HG02588 (cell line): Measurements from ENCODE around the gene PTCRA.
"Not testable (repeated sequence)": the region's sequence is repeated elsewhere in the genome, so short reads cannot be mapped to it uniquely, and the experiment has no call there.

Experiments
- ATAC-seq: cut with Tn5 transposase; IDR thresholded peaks from one replicate; pipeline ENCODE4 v1.9.1; 2021; ENCODE audit warnings: mild to moderate bottlenecking, moderate library complexity; ENCODE audit not compliant: unreplicated experiment

The PTCRA gene, protein sequence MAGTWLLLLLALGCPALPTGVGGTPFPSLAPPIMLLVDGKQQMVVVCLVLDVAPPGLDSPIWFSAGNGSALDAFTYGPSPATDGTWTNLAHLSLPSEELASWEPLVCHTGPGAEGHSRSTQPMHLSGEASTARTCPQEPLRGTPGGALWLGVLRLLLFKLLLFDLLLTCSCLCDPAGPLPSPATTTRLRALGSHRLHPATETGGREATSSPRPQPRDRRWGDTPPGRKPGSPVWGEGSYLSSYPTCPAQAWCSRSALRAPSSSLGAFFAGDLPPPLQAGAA

DNA sequence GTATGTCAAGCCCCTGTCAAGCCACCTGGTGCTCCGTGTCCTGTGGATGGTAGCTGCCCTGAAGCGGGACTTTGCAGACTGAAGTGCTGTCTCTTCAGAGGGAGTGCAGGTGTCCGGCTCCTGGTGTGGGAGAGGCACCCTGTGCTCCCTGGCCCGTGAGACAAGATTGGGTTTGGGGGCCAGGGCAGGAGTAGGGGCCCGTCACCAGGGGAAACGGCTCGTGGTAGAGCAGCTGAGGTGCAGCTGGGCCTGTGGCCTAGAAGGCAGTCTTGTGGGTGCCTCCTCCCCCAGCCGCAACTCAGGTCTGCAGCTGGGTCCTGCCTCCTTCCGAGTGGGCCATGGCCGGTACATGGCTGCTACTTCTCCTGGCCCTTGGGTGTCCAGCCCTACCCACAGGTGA is at the start of gene PTCRA:
Gene PTCRA (plus strand): TSS at position 322 of the 400 bp plus-strand sequence. CDS start 17 bp downstream, at position 339.
- no peak for ATAC-seq

DNA sequence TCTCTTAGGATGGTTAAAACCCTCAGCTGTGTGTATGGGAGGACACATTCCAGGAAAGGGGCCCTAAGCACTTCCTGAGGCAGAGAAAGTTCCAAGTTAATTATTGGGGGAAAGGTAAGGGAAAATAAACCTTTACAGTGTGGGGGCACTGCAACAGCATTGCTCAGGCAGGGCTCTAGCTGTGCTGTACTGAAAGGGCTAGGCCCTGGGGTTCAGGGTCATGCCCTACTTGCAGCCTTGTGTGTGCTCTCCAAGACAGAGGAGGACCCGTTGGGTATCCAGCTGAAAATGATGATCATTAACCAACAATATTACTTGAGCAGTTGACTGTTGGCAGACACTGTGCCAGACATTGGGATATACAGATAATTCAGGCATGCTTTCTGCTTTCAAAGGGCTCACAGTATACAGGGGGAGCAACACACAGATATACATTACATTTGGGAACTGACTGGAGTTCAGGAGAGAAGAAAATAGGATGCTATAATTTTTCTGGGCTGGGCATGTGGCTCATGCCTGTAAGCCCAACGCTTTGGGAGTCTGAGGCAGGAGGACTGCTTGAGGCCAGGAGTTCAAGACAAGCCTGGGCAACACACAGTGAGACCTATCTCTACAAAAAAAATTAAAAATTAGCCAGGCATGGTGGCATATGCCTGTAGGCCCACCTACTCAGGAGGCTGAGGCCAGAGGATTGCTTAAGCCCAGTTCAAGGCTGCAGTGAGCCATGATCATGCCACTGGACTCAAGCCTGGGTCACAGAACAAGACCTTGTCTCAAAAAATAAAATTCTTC is 45.5 kb upstream of the PTCRA start:
- no peak for ATAC-seq

DNA sequence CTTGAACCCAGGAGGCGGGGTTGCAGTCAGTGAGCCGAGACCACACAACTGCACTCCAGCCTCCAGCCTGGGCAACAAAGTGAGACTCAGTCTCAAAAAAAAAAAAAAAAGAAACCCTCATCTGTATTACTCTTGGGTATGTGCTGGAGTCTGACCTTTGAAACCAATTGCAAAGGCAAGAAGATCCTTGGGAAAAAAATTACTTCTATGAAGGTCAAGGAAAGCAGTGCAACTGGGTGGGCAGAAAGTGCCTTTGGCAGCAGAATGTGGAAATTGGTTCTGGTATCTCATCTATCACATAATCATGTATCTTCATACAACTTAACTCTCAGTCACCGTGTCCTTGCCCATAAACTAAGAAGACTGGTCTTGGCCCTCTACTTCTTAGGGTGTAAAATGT is 44.1 kb upstream of the PTCRA start:
- no peak for ATAC-seq

DNA sequence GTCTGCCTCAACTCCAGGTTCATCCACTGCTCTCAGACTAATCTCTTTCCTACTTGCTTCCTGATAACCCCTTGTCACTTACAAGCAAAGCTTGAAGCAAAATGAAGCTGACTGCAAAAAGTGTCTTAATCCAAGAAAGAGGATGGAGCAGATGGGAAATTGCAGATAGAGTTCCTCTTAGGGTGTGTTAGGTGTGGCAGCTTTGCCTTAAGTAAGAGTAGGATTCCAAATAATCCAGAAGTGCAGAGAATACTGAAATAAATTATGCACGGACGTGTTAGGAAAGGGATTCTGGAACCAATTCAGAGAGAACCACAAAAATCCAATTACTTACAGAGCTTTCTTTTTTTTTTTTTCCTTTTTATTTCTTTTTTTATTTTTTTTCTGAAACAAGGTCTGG is 42.5 kb upstream of the PTCRA start:
- no peak for ATAC-seq

DNA sequence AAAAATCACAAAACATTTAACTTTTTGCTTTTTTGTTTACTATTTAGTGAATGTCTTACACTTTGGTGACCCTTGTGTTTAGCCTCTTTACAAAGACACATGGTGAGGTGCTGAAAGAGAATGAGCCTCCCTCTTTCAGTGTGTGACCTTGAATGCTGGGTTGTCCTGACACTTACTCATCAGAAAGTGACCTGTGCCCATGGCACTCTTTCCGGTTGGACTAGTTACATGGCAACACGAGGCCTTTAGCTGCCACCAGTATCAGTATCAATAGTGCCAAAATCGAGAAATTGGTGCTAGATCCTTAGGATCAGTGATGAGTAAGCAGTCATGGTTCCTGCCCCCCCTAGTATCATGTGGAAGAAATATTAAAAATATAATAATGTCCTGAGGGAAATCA is 38.2 kb upstream of the PTCRA start:
- ATAC-seq, result no peak

DNA sequence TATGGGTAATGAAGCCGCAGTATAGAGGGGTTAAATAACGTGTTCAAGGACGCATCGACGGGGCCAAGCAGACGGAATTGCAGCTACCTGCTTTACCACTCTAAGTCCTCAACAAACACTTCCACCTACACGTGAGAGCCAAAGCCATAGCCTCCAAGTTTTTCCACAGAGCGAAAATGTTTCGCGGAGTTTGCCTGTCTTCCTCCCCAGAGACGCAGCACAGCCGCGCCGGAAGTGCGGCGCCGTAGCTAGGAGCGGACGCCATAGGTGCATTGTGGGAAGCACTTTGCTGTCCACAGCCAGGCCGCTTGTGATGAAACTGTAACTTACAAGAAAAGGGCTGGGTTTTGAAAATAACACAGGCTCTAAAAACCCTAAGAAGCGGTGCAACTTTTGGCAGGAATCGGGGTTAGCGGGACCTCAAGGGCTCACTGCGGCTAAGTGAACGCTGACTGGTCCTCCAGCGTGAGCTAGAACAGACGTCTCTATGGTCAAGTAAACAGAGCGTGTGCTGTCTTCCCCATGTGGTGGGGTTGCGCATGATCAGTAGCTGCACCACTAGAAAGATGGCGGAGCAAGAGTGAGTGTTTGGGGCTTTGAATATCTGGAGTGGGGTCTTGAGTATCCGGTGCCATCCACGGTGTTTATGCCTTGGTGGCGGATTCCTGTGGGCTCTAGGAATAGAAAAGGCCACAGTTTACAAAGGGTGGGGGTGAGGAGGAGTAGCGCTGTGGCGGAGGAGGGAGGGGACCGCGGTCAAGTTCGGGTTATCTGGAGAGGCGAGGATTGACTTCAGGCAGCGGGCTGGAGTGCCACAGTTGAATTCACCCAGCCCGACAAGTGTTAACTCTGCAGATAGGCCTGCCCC is 36.2 kb upstream of the PTCRA start, which contains the start of gene RPL7L1:
Gene RPL7L1 (plus strand): TSS at position 245 of the 868 bp plus-strand sequence. CDS start 295 bp downstream, at position 540.
- peak; percentile 83 for ATAC-seq

DNA sequence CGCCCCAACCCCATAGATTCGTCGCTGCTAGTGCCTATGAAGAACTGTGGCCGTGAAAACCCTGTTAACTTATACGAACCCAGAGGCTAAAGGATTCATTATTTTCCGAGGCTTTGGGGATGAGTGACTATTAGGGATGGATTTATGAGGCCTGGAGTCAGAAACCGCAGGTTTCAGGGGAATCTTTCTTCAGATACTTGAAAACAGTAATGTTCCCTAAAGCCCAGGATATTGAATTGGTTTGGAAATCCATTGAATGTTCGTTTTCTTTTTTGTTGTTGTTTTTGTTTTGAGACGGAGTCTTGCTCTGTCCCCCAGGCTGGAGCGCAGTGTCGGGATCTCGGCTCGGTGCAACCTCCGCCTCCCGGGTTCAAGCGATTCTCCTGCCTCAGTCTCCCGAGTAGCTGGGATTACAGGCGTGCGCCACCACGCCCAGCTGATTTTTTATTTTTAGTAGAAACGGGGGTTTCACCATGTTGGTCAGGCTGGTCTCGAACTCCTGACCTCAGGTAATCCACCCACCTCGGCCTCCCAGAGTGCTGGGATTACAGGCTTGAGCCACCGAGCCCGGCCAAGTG is 35.5 kb upstream of the PTCRA start:
- not testable (repeated sequence) for ATAC-seq

DNA sequence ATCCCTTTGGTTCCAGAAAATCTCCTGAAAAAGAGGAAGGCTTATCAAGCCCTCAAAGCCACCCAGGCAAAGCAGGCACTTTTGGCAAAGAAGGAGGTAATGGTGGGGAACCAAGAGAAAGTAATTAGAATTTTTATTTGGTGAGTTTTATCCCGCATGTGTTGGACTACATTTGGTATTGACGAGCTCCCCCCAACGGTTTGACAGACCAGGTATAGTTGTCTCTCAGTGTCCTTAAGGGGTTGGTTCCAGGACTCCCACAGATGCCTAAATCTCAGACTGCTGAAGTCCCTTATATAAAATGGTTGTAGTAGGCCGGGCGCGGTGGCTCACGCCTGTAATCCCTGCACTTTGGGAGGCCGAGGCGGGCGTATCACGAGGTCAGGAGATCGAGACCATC is 35.0 kb upstream of the PTCRA start:
- not testable (repeated sequence) for ATAC-seq

DNA sequence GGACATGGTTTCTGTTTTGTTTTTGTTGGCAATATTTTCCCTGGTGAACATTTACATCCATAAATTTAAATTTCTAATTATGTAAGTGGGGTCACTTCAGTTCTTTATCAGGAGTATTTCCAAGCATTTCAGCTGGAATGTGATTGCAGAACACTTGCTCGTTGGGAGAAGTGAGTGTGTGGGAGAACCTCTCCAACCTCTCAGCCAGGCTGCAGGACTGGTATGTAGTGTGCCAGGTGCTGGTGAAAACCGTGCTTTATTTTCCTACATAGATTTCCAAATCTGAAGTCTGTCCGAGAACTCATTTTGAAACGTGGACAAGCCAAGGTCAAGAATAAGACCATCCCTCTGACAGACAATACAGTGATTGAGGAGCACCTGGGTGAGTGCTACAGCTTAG is 30.2 kb upstream of the PTCRA start:
- ATAC-seq, result no peak

DNA sequence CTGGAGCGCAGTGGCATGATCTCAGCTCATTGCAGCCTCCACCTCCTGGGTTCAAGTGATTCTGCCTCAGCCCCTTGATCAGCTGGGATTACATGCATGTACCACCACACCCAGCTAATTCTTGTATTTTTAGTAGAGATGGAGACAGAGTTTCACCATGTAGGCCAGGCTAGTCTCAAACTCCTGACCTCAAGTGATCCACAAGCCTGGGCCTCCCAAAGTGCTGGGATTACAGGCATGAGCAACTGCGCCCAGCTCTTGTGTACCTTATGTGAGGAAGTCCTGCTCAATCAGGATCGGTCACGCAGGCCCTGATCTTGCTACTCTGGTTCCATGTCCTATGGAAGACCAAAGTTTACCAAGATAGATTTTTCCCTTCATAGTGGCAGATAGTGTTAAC is 27.7 kb upstream of the PTCRA start:
- not testable (repeated sequence) for ATAC-seq

DNA sequence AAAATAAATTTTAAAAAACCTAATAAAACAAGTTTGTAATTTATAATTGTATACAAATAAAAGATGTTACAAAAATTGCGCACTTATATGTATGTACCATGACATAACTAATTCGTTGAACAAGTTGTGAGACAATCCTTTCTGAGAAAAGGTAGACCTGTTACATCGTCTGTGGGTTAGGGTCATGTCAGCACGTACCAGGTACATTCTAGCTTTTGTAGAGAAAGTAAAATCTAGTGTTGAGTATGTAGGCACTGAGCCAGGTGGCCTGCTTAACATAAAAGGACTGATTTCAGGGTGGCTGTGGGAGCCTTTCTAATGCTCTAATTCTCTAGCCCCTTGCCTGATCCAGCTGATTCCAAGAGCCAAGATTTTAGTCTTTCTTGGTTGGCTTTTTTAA is 26.0 kb upstream of the PTCRA start:
- ATAC-seq, result no peak

DNA sequence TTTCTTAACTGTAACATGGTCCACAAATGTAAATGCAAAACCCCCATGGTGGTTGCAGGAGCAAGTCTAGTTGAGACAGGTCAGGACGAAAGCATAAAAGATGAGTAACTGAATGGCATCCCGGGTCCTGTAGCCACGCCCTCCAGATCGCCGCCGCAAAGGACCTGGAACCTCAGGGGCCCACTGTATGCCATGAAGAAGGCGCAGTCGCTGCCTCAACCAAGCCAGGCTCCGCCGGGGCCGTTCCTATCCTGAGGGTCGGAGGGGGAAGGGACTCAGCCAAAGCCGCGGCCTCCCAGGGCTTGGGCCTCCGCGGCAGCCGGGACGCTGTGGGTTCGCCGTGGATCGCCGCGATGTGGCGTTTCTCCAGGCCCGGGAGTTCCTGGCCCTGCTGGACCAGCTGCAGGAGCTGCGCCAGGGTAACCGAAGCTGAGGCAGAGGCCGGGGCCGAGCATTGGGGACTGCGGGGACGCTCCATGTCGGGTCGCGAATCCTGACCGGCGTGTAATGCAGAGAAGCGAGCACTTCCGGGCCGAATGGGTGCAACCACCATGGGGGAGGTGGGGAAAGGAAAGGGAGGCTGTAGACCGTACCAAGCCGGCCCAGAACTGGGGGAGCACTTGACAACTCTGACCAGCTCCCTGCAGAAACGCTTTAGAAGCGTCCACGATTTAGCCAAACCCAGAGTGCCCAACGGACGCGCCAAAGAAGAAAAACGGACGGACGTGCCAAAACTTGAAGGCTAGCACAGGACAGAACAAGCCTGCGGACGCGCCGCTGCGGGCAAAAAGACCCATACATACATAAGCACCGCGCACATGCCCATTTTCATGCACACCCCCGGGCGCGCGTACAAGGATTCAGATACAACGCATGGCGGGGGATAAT is 25.3 kb upstream of the PTCRA start:
- ATAC-seq, result peak; percentile 82

DNA sequence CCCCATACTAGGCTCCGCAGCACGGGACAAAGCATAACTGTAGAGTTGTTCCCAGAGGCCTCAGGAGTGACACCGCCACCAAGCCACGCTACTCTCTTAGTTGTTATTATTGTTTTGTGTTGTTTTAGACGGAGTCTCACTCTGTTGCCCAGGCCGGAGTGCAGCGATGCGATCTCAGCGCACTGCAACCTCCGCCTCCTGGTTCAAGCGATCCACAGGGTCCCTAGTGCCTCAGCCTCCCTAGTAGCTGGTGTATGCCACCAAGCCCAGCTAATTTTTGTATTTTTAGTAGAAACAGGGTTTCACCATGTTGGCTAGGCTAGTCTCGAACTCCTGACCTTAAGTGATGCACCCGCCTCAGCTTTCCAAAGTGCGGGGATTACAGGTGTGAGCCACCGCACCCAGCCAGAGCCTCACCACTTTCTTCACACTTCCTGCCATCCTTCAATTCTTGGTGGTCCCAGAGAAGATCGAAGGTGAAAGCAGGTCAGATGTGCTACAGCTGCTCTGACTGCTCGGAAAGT is 24.6 kb upstream of the PTCRA start:
- no peak for ATAC-seq

DNA sequence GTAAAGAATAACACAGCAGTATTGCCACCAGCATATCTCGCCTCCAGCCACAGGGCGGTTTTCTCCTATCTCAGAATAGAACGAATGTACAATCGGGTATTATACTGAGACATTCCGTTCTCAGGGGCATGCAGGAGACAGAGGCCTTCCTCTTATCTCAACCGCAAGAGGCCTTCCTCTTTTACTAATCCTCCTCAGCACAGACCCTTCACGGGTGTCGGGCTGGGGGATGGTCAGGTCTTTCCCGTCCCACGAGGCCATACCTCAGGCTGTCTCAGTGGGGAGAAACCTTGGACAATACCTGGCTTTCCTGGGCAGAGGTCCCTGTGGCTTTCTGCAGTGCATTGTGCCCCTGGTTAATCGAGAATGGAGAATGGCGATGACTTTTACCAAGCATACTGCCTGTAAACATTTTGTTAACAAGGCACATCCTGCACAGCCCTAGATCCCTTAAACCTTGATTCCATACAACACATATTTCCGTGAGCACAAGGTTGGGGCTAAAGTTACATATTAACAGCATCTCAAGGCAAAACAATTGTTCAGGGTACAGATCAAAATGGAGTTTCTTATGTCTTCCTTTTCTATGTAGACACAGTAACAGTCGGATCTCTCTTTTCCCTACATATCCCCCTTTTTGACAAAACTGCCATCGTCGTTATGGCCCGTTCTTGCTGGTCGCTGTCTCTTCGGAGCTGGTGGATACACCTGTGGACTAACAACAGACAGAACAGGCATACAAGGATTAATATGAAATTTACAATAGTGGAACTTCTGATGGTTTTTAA is 21.6 kb upstream of the PTCRA start:
- not testable (repeated sequence) for ATAC-seq

DNA sequence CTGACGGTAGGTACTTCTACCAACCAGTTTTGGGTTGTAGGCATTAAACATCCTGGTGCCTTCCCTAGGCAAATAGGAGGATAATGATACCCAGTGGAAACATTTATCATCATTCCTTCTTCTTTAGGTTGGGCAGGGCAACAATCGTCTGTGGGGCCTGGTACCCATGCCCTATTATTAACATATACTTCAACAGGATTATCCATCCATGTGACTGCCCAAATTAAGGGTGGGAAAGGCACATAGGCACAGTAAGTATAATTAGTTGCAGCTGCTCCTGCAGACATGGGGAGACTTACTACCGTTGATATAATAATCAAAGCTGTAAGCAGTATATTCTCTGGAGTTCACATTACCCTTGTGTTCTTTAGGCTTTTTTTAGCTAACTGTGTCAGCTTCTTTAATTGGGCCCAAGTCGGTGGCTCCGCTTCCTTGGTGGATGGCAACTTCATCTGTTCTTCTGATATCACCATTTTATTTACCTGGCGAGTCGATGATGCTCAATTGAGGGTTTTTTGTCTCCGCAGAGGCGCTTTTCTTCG is 19.6 kb upstream of the PTCRA start:
- no peak for ATAC-seq

DNA sequence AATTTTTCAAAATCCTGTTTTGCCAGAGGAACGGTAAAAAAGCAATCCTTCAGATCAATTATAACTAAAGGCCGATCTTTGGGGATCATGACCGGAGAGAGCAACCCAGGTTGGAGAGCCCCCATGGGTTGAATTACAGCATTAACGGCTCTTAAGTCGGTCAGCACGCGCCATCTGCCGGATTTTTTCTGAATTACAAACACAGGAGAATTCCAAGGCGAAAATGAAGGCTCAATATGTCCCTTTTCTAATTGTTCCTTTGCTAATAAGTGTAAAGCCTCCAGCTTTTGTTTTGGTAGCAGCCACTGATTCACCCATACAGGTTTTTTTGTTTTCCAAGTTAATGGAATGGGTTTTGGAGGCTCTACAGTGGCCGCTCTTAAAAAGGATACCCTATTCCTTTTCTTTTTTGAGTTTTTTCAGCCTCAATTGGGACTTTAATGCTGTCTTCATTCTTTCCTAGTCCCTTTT is 16.9 kb upstream of the PTCRA start:
- ATAC-seq, result no peak

DNA sequence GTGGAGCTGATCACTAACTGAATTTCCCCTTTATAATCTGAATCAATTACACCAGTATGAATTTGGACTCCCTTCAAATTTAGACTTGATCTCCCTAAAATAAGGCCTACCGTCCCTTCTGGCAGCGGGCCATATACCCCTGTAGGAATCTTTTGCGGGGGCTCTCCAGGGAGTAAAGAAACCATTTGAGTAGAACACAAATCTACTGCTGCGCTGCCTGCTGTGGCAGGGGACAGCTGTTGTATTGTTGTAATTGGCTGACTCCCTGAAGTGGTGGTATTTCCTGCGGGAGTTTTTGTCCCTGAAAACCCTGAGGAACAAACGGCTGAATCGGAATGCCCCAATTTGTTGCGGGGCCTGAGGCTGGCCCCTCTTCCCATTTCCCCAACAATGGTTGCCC is 16.0 kb upstream of the PTCRA start:
- no peak for ATAC-seq

DNA sequence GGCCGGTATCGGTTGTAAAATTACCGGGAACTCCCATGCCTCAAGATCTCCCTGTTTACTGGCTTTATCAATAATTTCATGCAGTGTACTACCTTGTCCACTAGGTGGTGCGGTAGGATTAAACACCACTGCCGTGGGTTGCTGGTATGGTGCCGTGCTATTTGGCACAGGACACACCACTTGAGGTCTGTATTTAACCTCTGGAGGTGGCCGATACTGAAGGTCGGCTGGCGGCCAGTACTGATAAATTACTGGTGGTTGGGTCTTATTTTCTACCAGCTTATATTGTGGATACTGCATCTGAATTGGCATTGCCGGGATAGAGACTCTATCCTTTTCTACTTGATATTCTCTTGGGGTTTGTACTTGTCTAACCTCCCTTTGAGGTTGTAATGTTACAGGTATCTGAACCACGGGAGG is 14.3 kb upstream of the PTCRA start:
- ATAC-seq, result peak; percentile 50
